CD4-positive, alpha-beta T cell treated with Interleukin-12 subunit alpha and Interleukin-12 subunit beta, for 1 hour (primary cell): Measurements from ENCODE around the gene ECI2.
A peak's percentile ranks its signal among the peaks of the same experiment; 100 is the strongest.
"Not testable (repeated sequence)": the region's sequence is repeated elsewhere in the genome, so short reads cannot be mapped to it uniquely, and the experiment has no call there.

Source experiments
- DNase-seq: peaks from one replicate; pipeline ENCODE4 v3.0.0-alpha.2; 2020

ECI2 gene

GRCh38 chr6:4136354-4136831 lies 1.0 kb upstream of the ECI2 start:
- DNase-seq = no peak

GRCh38 chr6:4135665-4136353 lies 434 bp upstream of the ECI2 start:
- peak; percentile 97 for DNase-seq

GRCh38 chr6:4133941-4134838 lies 1.2 kb downstream of the ECI2 start:
- peak; percentile 24 for DNase-seq

DNA sequence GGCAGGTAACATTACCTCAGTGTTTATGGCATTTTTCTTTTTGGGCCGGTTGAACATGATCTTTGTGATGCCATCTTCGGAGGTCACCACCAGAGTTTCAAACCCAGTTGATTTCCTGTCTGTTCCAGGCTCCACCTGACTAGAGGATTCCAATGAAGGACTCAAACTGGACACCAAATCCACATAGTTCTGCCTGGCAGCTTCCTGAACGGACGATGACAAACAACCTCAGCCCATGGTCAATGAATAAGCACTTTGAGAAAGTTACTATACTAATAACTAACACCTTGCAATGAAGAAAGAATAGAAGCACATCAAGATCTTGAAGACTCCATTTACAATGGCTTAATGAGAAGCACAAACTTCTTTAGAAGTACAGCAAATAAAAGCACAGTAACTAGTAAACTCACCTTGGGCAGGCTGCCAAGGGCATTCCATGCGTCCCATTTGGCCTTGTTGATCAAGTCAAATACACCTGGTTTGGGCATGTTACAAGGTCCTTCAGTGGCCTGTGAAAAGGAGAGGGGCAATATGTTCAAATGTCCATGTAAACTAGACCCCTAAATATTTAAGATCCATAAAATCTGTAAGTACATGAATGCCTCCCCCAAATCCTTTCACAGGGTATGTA lies 4.9 kb downstream of the ECI2 start:
- no peak for DNase-seq

DNA sequence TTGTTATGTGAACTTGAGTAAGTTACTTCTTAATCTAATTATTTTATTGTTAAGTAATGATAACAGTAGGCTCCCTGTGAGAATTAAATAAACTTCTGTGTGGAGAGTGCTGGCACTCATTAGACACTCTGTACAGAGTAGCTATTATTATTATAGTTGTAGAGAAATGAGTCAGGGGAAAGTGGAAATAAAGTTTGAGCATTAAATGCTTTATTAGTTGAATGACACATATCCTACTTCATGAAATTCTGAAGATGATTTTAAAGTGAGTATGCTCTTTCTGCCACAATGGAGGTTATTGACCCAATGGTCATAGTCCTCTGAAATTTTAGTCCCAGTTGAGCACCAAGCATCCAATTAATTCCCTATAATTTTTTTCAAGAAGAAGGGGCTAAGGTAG lies 5.9 kb downstream of the ECI2 start:
- DNase-seq = no peak

- no peak for DNase-seq
Measured at GRCh38 chr6:4128748-4129147, 6.6 kb downstream of the ECI2 start.

DNA sequence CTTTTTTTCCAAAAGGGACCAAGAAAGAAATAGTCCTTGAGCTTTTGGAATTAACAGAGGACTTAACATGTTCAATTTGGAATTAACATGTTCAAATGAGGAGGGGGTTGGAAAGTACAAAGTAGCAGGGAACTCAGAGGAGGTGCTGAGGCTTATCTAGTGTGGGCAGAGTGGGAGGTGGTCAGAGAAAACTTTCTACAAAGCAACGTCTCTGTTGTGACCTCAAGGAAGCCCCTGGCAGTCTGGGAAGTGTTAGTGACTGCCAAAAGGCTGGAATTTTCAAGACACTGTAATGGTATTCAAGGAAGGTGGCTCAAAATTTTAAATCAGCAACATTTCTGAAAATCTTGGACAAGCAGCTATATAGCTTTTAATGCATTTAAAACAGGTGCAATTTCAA lies 7.3 kb downstream of the ECI2 start:
- no peak for DNase-seq

GRCh38 chr6:4125933-4126864 lies 9.2 kb downstream of the ECI2 start:
- no peak for DNase-seq

GRCh38 chr6:4125500-4125899 lies 9.9 kb downstream of the ECI2 start:
- no peak for DNase-seq

DNA sequence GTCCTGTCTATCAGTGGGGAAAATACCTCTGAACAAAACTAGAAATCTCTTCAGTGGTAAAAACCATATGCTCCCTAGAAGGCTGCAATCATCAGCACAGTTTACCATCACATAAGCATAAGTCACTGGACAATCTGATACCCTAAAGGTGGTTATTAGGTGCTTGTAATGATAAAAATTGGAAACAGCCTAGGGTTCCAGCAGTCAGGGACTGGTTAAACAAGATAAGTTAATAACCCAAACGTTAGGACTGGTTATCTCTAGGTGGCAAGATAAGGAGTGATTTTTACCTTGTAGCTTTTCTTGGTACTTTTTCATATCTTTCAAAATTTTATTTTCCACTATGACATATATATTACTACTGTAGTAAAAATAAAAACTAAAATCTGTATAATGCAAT lies 11.0 kb downstream of the ECI2 start:
- no peak for DNase-seq

DNA sequence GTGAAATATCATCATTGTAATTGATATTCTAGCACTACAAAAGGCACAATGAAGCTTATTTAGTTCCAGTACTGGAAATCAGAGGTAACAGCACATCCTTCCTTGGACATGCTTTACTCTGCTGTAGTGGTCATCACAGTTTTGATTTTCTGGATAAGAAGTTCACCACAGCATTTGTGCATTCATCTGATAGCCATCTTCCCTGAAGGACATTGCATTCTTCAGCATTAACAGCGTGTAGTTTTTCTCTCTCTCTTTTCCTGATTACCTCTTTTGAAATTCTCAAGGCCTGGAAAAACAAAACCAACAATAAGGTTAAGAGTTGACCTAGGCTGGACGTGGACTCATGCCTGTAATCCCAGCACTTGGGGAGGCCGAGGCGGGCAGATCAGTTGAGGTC lies 19.6 kb downstream of the ECI2 start:
- DNase-seq = no peak

DNA sequence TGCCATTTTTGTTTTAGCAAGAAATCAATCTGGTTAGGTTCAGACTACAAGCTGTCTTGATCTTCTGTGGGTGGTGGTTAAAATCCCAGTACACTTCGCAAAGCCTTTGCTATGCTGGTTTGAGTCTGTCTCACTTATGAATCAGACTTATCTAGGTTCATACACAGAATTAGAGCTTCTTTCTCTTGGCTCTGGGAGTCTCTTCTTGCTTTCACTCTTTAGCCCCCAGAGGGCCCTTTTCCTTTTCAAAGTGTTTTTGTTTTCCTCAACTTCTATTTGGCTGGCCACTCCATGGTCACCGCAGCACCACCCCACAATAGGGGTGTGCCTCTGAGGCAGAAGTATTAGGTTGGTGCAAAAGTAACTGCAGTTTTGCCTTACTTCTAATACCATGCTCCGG lies 21.3 kb downstream of the ECI2 start:
- no peak for DNase-seq

GRCh38 chr6:4113649-4114048 lies 21.7 kb downstream of the ECI2 start:
- DNase-seq = no peak

- no peak for DNase-seq
Measured at GRCh38 chr6:4112366-4112765, 23.0 kb downstream of the ECI2 start.

GRCh38 chr6:4109363-4109815 lies 26.0 kb downstream of the ECI2 start:
- DNase-seq = not testable (repeated sequence)

DNA sequence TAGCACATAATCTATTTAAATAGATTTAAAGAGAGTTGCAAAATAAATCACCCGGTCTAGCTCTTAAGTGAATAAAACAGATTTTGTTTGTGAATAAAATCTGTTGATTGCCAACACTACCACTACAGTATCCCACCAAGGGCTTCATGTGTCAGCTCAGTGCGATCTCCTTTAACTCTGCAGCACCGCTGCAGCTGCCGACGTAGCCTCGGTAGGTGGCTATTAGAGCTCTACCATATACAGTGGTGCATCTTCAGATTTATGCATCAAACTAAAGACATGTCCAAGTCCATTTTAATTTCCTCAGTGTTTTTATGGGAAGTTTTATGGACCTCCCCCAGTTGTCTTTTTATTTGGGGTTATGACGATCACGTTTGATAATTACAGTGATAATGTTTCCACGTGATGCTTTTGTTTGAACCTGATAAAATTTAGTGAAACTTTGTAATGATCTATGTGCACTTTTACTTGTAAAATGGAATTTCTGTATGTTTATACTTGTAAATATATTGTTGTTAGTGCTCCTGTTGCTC lies 26.7 kb downstream of the ECI2 start:
- no peak for DNase-seq

DNA sequence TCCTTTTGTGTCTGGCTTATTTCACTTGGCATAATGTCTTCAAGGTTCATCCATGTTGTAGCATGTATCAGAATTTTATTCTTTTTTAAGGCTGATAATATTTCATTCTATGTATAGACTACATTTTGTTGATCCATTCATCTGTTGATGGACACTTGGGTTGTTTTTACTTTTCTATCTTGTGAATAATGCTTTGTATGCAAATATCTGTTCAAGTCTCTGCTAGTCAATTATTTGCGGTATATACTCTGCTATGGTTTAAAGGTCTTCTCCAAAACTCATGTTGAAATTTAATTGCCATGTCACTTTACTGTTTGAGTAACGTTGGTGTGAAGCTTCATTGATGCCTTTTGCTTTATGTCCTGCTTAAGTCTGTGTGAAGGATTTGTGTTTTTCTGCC lies 27.5 kb downstream of the ECI2 start:
- no peak for DNase-seq

GRCh38 chr6:4105980-4106536 lies 29.3 kb downstream of the ECI2 start:
- no peak for DNase-seq

DNA sequence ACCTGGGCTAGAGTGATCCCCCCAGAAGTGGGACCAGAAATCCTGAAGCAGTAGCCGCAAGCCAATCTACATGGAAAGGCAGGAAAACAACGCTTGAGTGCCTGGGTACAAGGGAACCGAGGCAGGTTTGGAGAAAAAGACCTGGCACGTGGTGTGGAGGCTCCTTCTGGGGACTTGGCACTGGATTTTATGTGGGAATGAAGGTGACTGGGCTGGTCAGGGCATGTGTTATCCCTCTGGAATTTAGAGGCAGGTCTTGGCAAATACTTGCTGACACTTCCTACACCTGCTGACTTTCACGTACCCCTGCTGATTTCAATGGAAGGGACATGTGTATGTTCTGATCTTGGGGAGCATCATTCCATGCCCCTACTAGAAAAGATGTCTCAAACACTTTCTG lies 31.4 kb downstream of the ECI2 start:
- DNase-seq = no peak

GRCh38 chr6:4102687-4103244 lies 32.6 kb downstream of the ECI2 start:
- DNase-seq = no peak

- DNase-seq = no peak
Measured at GRCh38 chr6:4101298-4101697, 34.1 kb downstream of the ECI2 start.

DNA sequence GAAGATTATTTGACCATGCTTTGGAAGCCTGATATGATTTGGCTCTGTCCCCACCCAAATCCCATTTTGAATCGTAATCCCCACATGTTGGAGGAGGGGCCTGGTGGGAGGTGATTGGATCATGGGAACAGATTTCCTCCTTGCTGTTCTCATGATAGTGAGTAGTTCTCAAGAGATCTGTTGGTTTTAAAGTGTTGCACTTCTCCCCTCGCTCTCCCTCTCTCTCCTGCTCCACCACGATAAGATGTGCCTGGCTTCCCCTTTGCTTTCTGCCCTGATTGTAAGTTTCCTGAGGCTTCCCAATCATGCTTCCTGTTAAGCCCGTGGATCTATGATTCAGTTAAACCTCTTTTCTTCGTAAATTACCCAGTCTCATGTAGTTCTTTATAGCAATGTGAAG lies 34.7 kb downstream of the ECI2 start:
- DNase-seq = no peak
